Stimulated activated CD8-positive, alpha-beta memory T cell treated with anti-CD3 and anti-CD28 coated beads, Interleukin-12 subunit alpha, Interleukin-12 subunit beta, amount 100 ng/mL, for 1 hour (primary cell): Measurements from ENCODE around the gene SPAG8.

ENCODE experiments used
- DNase-seq: peaks from one replicate; pipeline ENCODE4 v3.0.0-alpha.2; 2020; ENCODE audit warnings: low read depth

The SPAG8 gene

GRCh38 chr9:35812025-35812602, at the start of gene SPAG8:
Gene SPAG8, minus strand, starts transcription at chr9:35812262. Its CDS starts 115 bp downstream, at chr9:35812147.
- peak; percentile 91 for DNase-seq

- no peak for DNase-seq
These were observed 49.3 kb upstream of the SPAG8 start for GRCh38 chr9:35861161-35861897.

GRCh38 chr9:35859990-35860339, 47.9 kb upstream of the SPAG8 start:
- DNase-seq: no peak

- DNase-seq: no peak
These were observed 47.4 kb upstream of the SPAG8 start for GRCh38 chr9:35859310-35859989.

GRCh38 chr9:35858458-35858857, 46.4 kb upstream of the SPAG8 start:
- no peak for DNase-seq

- DNase-seq: no peak
These were observed 44.8 kb upstream of the SPAG8 start for GRCh38 chr9:35856882-35857281.

- no peak for DNase-seq
These were observed 44.1 kb upstream of the SPAG8 start for GRCh38 chr9:35856206-35856605.

- no peak for DNase-seq
These were observed 42.2 kb upstream of the SPAG8 start for GRCh38 chr9:35854091-35854762.

GRCh38 chr9:35852876-35853865, 41.1 kb upstream of the SPAG8 start:
- no peak for DNase-seq

GRCh38 chr9:35852267-35852815, 40.3 kb upstream of the SPAG8 start:
- DNase-seq: no peak

- no peak for DNase-seq
These were observed 35.9 kb upstream of the SPAG8 start for GRCh38 chr9:35847792-35848572.

- no peak for DNase-seq
These were observed 34.0 kb upstream of the SPAG8 start for GRCh38 chr9:35845824-35846771.

GRCh38 chr9:35844628-35845270, 32.7 kb upstream of the SPAG8 start:
- no peak for DNase-seq

GRCh38 chr9:35842795-35843194, 30.7 kb upstream of the SPAG8 start:
- DNase-seq: no peak

GRCh38 chr9:35842020-35842745, 30.1 kb upstream of the SPAG8 start:
- no peak for DNase-seq

- no peak for DNase-seq
These were observed 29.5 kb upstream of the SPAG8 start for GRCh38 chr9:35841645-35841900.

GRCh38 chr9:35840881-35841644, 29.0 kb upstream of the SPAG8 start:
- DNase-seq: no peak

- DNase-seq: no peak
These were observed 27.9 kb upstream of the SPAG8 start for GRCh38 chr9:35839926-35840325.
